ENCODE measurements around the gene TTC5. TPM values are rescaled to one million over a fixed set of nuclear protein-coding genes. Genes with fewer than 3 reads are reported as not detected.

The TTC5 gene
- total and polyA plus RNA-seq, 9 donors, result 7.9 to 22.0 (median 14.7) TPM

DNA sequence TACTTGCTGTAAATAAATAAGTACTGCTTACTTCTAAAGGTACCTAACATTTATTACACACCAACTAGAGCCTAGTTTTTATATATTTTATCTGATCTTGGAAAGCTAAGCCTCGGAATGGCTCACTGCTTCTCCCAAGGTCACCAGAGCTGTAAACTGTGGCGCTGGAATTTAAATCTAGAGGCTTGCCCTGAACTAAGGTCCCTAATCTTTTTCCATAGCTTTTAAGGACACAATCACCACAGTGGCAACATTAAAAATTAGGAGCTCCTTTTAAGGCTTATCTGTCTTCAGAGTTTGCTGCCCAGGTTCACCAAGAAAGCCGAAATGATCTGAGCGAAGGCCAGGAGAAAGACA lies 26.7 kb upstream of the TTC5 start:
- Histone ChIP-seq H3K27ac (peak overlapping the region; percentile 61 to 90), H3K4me3 (peak overlapping the region; percentile 73), H3K36me3 (no peaks in the 10 kb centered on the region), H3K9me3 (no peaks in the 10 kb centered on the region), H3K4me1 (ENCODE audit: insufficient read depth) (no peaks in the 10 kb centered on the region), H3K27me3 (no peaks in the 10 kb centered on the region)
- TF ChIP-seq, protein P1, sequence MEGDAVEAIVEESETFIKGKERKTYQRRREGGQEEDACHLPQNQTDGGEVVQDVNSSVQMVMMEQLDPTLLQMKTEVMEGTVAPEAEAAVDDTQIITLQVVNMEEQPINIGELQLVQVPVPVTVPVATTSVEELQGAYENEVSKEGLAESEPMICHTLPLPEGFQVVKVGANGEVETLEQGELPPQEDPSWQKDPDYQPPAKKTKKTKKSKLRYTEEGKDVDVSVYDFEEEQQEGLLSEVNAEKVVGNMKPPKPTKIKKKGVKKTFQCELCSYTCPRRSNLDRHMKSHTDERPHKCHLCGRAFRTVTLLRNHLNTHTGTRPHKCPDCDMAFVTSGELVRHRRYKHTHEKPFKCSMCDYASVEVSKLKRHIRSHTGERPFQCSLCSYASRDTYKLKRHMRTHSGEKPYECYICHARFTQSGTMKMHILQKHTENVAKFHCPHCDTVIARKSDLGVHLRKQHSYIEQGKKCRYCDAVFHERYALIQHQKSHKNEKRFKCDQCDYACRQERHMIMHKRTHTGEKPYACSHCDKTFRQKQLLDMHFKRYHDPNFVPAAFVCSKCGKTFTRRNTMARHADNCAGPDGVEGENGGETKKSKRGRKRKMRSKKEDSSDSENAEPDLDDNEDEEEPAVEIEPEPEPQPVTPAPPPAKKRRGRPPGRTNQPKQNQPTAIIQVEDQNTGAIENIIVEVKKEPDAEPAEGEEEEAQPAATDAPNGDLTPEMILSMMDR (IDR thresholded peaks at IDR 0.05), result no peak
- TF ChIP-seq EP300 (IDR thresholded peaks at IDR 0.05), result no peak
- no peak for TF ChIP-seq POLR2A (IDR thresholded peaks at IDR 0.05)
- no peak for DNase-seq
- WGBS, 3 donors, result 0 to 1% (median 0%) methylated on average over 4 of the region's 4 CpGs
- intact Hi-C loops (cut with DNase I), result no loop called here

DNA sequence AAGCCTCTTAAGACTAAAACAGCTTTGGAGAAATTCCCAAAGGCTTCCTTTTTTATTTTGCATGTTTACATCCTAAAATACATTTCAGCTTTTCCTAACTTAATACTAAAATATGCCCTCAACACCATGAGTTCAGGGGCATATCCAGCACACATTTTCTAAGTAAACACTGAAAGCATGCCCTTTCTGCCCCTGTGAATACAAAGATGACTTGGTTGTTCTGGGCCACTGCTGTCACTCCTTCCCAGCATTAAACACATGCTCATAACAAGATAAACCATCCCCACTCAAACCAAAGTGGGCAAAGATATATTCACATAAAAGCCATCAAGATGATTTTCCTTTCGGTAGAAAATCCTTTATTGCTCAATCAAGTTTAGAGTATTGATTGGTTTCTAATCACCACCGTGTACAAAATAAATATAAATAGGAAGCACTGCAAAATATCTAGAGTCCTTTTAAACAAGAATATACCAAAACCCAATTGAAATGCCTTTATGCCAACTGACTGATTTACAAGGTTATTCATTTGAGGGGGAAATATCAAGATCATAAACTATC lies 25.4 kb upstream of the TTC5 start:
- Histone ChIP-seq H3K4me3 (no peak overlapping the region), H3K9me3 (no peaks in the 10 kb centered on the region), H3K27ac (no peak overlapping the region), H3K27me3 (no peaks in the 10 kb centered on the region), H3K36me3 (no peaks in the 10 kb centered on the region), H3K4me1 (ENCODE audit: insufficient read depth) (no peaks in the 10 kb centered on the region)
- intact Hi-C loops (cut with DNase I), result no loop called here
- TF ChIP-seq EP300 (IDR thresholded peaks at IDR 0.05) (no peak), POLR2A (IDR thresholded peaks at IDR 0.05) (no peak)
- TF ChIP-seq, protein P1 (IDR thresholded peaks at IDR 0.05), result no peak
- no peak for DNase-seq
- 56 to 76% (median 60%) methylated on average over 2 of the region's 2 CpGs for WGBS, 3 donors

DNA sequence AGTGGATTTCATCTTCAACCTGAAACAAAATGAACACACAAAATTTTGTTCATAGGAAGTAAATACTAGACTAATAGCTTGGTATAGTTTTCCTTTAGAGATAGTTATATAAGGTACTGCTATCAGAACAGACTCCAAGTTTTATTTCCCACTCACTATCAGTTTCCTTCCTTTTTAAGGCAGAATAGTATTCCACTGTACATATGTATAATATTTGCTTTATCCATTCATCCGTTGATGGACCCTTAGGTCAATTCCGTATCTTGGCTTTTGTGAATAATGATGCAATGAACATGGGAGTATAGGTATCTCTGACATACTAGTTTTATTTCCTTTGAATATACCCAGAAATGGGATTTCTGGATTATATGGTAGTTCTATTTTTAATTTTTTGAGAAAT lies 23.6 kb upstream of the TTC5 start:
- Histone ChIP-seq H3K36me3 (no peaks in the 10 kb centered on the region), H3K27me3 (no peaks in the 10 kb centered on the region), H3K4me3 (no peak overlapping the region), H3K9me3 (no peaks in the 10 kb centered on the region), H3K27ac (no peak overlapping the region), H3K4me1 (ENCODE audit: insufficient read depth) (no peaks in the 10 kb centered on the region)
- intact Hi-C loops (cut with DNase I), result loop anchor here (5.0 to 10.0 kb wide), 3 partner anchors 125 to 355 kb away; partner anchors contain the start of genes ANG (in 1 of the 4), APEX1 (in 1 of the 4), OSGEP (in 1 of the 4) and RNASE4 (in 1 of the 4)
- TF ChIP-seq POLR2A (IDR thresholded peaks at IDR 0.05), result no peak
- TF ChIP-seq, protein P1 (IDR thresholded peaks at IDR 0.05), result no peak
- TF ChIP-seq EP300 (IDR thresholded peaks at IDR 0.05), result no peak
- no peak for DNase-seq
- WGBS, 3 donors, result 69 to 92% (median 88%) methylated on average over 2 of the region's 2 CpGs

DNA sequence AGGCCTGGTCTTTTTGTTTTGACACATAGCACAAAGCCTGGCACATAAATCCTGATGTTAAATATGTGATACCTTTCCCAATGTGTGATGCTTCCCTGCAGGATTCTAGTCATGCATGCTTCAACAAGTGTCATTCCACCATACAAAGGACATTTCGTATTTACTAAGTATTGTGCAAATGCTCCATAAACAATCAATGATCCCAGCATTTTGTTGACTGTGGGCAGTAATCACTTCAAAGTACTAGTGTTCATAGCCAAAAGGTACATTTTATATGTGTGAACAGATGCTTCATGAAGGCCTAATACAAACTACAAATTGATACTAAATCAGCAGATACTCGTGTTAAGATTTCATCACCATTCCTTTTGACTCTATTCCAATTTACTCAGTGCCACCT lies 23.0 kb upstream of the TTC5 start:
- Histone ChIP-seq H3K4me3 (no peak overlapping the region), H3K36me3 (no peaks in the 10 kb centered on the region), H3K27me3 (no peaks in the 10 kb centered on the region), H3K27ac (no peak overlapping the region), H3K4me1 (ENCODE audit: insufficient read depth) (no peaks in the 10 kb centered on the region), H3K9me3 (no peaks in the 10 kb centered on the region)
- 41 to 53% (median 48%) methylated on average over 2 of the region's 2 CpGs for WGBS, 3 donors
- TF ChIP-seq, protein P1 (IDR thresholded peaks at IDR 0.05), result no peak
- no peak for TF ChIP-seq EP300 (IDR thresholded peaks at IDR 0.05)
- TF ChIP-seq POLR2A (IDR thresholded peaks at IDR 0.05), result no peak
- DNase-seq, result no peak
- intact Hi-C loops (cut with DNase I), result loop anchor here (5.0 to 10.0 kb wide), 3 partner anchors 126 to 356 kb away; partner anchors contain the start of genes ANG (in 1 of the 4), APEX1 (in 1 of the 4), OSGEP (in 1 of the 4) and RNASE4 (in 1 of the 4)

Data from ovary (tissue), 9 donors.